Measurements from ENCODE around the gene DCAF10.
"Not testable (repeated sequence)": the region's sequence is repeated elsewhere in the genome, so short reads cannot be mapped to it uniquely, and the experiment has no call there.

Gene DCAF10

GRCh38 chr9:37800631-37801286 lies at the start of gene DCAF10:
Gene DCAF10 (plus strand): TSS chr9:37800797. CDS start chr9:37800867, 70 bp downstream.
- peak; percentile 78 for DNase-seq (ENCODE audit: low read depth)

- DNase-seq (ENCODE audit: low read depth) = no peak
Measured at GRCh38 chr9:37751186-37751585, 49.4 kb upstream of the DCAF10 start.

- DNase-seq (ENCODE audit: low read depth) = not testable (repeated sequence)
Measured at GRCh38 chr9:37751704-37752103, 48.9 kb upstream of the DCAF10 start.

GRCh38 chr9:37752112-37752511 lies 48.5 kb upstream of the DCAF10 start:
- DNase-seq (ENCODE audit: low read depth) = not testable (repeated sequence)

GRCh38 chr9:37752642-37753488 lies 47.7 kb upstream of the DCAF10 start:
- no peak for DNase-seq (ENCODE audit: low read depth)

- DNase-seq (ENCODE audit: low read depth) = peak; percentile 30
Measured at GRCh38 chr9:37753489-37754190, 47.0 kb upstream of the DCAF10 start, which contains the start of gene TRMT10B. Gene TRMT10B (plus strand): TSS chr9:37753805. CDS start chr9:37761932, 8,127 bp downstream.

- DNase-seq (ENCODE audit: low read depth) = no peak
Measured at GRCh38 chr9:37758747-37759146, 41.9 kb upstream of the DCAF10 start.

- no peak for DNase-seq (ENCODE audit: low read depth)
Measured at GRCh38 chr9:37760416-37761161, 40.0 kb upstream of the DCAF10 start.

- DNase-seq (ENCODE audit: low read depth) = no peak
Measured at GRCh38 chr9:37761511-37761910, 39.1 kb upstream of the DCAF10 start.

- not testable (repeated sequence) for DNase-seq (ENCODE audit: low read depth)
Measured at GRCh38 chr9:37765263-37765662, 35.3 kb upstream of the DCAF10 start.

GRCh38 chr9:37769306-37769705 lies 31.3 kb upstream of the DCAF10 start:
- no peak for DNase-seq (ENCODE audit: low read depth)

GRCh38 chr9:37769995-37770394 lies 30.6 kb upstream of the DCAF10 start:
- no peak for DNase-seq (ENCODE audit: low read depth)

GRCh38 chr9:37775216-37775919 lies 25.2 kb upstream of the DCAF10 start:
- no peak for DNase-seq (ENCODE audit: low read depth)

- DNase-seq (ENCODE audit: low read depth) = no peak
Measured at GRCh38 chr9:37776328-37776727, 24.3 kb upstream of the DCAF10 start.

- no peak for DNase-seq (ENCODE audit: low read depth)
Measured at GRCh38 chr9:37778534-37778933, 22.1 kb upstream of the DCAF10 start.

GRCh38 chr9:37784291-37784615 lies 16.3 kb upstream of the DCAF10 start:
- DNase-seq (ENCODE audit: low read depth) = no peak

- peak; percentile 74 for DNase-seq (ENCODE audit: low read depth)
Measured at GRCh38 chr9:37784616-37785483, 15.7 kb upstream of the DCAF10 start, which contains the start of gene EXOSC3. Gene EXOSC3 (minus strand): TSS chr9:37785064. CDS start chr9:37785044, 20 bp downstream.

GRCh38 chr9:37787059-37787458 lies 13.5 kb upstream of the DCAF10 start:
- DNase-seq (ENCODE audit: low read depth) = no peak

- DNase-seq (ENCODE audit: low read depth) = no peak
Measured at GRCh38 chr9:37788332-37788731, 12.3 kb upstream of the DCAF10 start.

GRCh38 chr9:37790096-37790495 lies 10.5 kb upstream of the DCAF10 start:
- no peak for DNase-seq (ENCODE audit: low read depth)

Data from stimulated activated CD8-positive, alpha-beta memory T cell treated with anti-CD3 and anti-CD28 coated beads, Interleukin-15, amount 100 ng/mL, for 1 hour (primary cell).